GM12892 (cell line): ENCODE measurements around the gene FIGNL2.

Experiments
- POLR2A ChIP-seq: IDR thresholded peaks from 2 replicates; pipeline ENCODE4 v1.6.1; 2011; ENCODE audit warnings: low read depth, low read length, control low read depth
- POLR2AphosphoS5 ChIP-seq: IDR thresholded peaks from 2 replicates; pipeline ENCODE4 v1.6.1; 2011; ENCODE audit warnings: low read depth, low read length, control low read depth

GRCh38 chr12:51792417-51792816 is 56.1 kb downstream of the FIGNL2 start:
- TF ChIP-seq POLR2AphosphoS5 (no peak), POLR2A (no peak)
